DND-41 (cell line): Measurements from ENCODE around the gene CTNNBL1.

Source experiments
- ATAC-seq: fragments of 200-7000 bp; cut with Tn5 transposase; 3 replicates; pipeline ENCODE4 v1.9.1; 2021; ENCODE audit warnings: low read depth; ENCODE audit not compliant: insufficient read depth
- DNase-seq: peaks from one replicate; pipeline ENCODE4 v3.0.0-alpha.2; 2020
- H2AFZ ChIP-seq: 2 replicates; pipeline ENCODE4 v1.6.0; 2012; ENCODE audit warnings: low read depth, low read length
- H3K27ac ChIP-seq: 2 replicates; pipeline ENCODE4 v1.5.1; 2012; ENCODE audit warnings: low read length, inconsistent platforms
- H3K27me3 ChIP-seq: fragments of 200-600 bp; sonication (generic); 2 replicates; pipeline ENCODE4 v1.6.0; 2012; ENCODE audit warnings: low read length, mild to moderate bottlenecking, inconsistent platforms; ENCODE audit not compliant: insufficient read depth, poor library complexity
- H3K36me3 ChIP-seq: 2 replicates; pipeline ENCODE4 v1.5.1; 2012; ENCODE audit warnings: low read length, inconsistent platforms; ENCODE audit not compliant: insufficient read depth
- H3K4me1 ChIP-seq: 2 replicates; pipeline ENCODE4 v1.5.1; 2012; ENCODE audit warnings: mild to moderate bottlenecking, low read length; ENCODE audit not compliant: insufficient read depth
- H3K4me2 ChIP-seq: 2 replicates; pipeline ENCODE4 v1.6.0; 2012; ENCODE audit warnings: mild to moderate bottlenecking, moderate library complexity, low read length, inconsistent platforms; ENCODE audit not compliant: insufficient read depth
- H3K4me3 ChIP-seq, 2 experiments: fragments of 200-600 bp in 1 of 2; shearing (Covaris generic) in 1 of 2; 2 replicates each; pipeline ENCODE4 v1.5.1; 2012 to 2016; ENCODE audit warnings: inconsistent platforms in 2 of 2, low read length in 2 of 2, mild to moderate bottlenecking in 2 of 2, low read depth in 1 of 2, moderate library complexity in 1 of 2
- H3K79me2 ChIP-seq: 2 replicates; pipeline ENCODE4 v1.6.0; 2012; ENCODE audit warnings: low read length, inconsistent platforms; ENCODE audit not compliant: insufficient read depth
- H3K9ac ChIP-seq: 2 replicates; pipeline ENCODE4 v1.6.0; 2012; ENCODE audit warnings: low read depth, mild to moderate bottlenecking, inconsistent platforms, low read length, moderate library complexity
- H3K9me3 ChIP-seq: 2 replicates; pipeline ENCODE4 v1.5.1; 2012; ENCODE audit warnings: low read length, moderate library complexity, mild to moderate bottlenecking, inconsistent platforms; ENCODE audit not compliant: insufficient read depth, severe bottlenecking
- H4K20me1 ChIP-seq: 2 replicates; pipeline ENCODE4 v1.6.0; 2012; ENCODE audit warnings: low read length; ENCODE audit not compliant: insufficient read depth
- CTCF ChIP-seq: IDR thresholded peaks from 2 replicates; pipeline ENCODE4 v1.5.1; 2012; ENCODE audit warnings: borderline replicate concordance, low read length, moderate library complexity, mild to moderate bottlenecking; ENCODE audit not compliant: poor library complexity, severe bottlenecking; ENCODE audit errors: extremely low read depth
- EZH2 ChIP-seq: IDR thresholded peaks from 3 replicates; pipeline ENCODE4 v1.6.1; 2012; ENCODE audit warnings: borderline replicate concordance, low read depth, mild to moderate bottlenecking, moderate library complexity, low read length, inconsistent platforms; ENCODE audit not compliant: severe bottlenecking

Gene CTNNBL1

GRCh38 chr20:37796733-37797132 lies 102.9 kb downstream of the CTNNBL1 start:
- Histone ChIP-seq H3K36me3 (peaks cover 50% of the 10 kb centered on the region; the same call in 1 of the 2 replicates), H4K20me1 (0 out of 2 replicates have a peak, but pooled peaks cover 2% of the 10 kb centered on the region), H2AFZ (no peak overlapping the region), H3K27me3 (no peaks in the 10 kb centered on the region), H3K9ac (no peak overlapping the region), H3K4me1 (no peaks in the 10 kb centered on the region), H3K4me2 (no peak overlapping the region), H3K79me2 (no peaks in the 10 kb centered on the region), H3K4me3 (no peak overlapping the region), H3K27ac (no peak overlapping the region), H3K9me3 (no peaks in the 10 kb centered on the region)
- no peak for TF ChIP-seq EZH2
- TF ChIP-seq CTCF = no peak
- DNase-seq = no peak
- ATAC-seq = no peak

GRCh38 chr20:37797669-37798175 lies 103.9 kb downstream of the CTNNBL1 start:
- H3K36me3 ChIP-seq = peaks cover 55% of the 10 kb centered on the region; the same call in 1 of the 2 replicates
- H3K79me2 ChIP-seq = no peaks in the 10 kb centered on the region
- peaks cover 2% of the 10 kb centered on the region; the same call in 1 of the 2 replicates for H4K20me1 ChIP-seq
- TF ChIP-seq EZH2 (no peak), CTCF (no peak)
- H3K4me2 ChIP-seq = no peak overlapping the region
- no peak overlapping the region for H2AFZ ChIP-seq
- H3K9me3 ChIP-seq = no peaks in the 10 kb centered on the region
- H3K27ac ChIP-seq = no peak overlapping the region
- H3K4me1 ChIP-seq = no peaks in the 10 kb centered on the region
- no peak overlapping the region for H3K9ac ChIP-seq
- H3K4me3 ChIP-seq = no peak overlapping the region
- DNase-seq = no peak
- H3K27me3 ChIP-seq = no peaks in the 10 kb centered on the region
- no peak for ATAC-seq

- Histone ChIP-seq H4K20me1 (peaks cover 2% of the 10 kb centered on the region; the same call in 1 of the 2 replicates), H3K27ac (no peak overlapping the region), H3K27me3 (no peaks in the 10 kb centered on the region), H3K9ac (no peak overlapping the region), H3K36me3 (peaks cover 61% of the 10 kb centered on the region), H3K79me2 (no peaks in the 10 kb centered on the region), H3K4me3 (no peak overlapping the region), H2AFZ (no peak overlapping the region), H3K9me3 (no peaks in the 10 kb centered on the region), H3K4me2 (no peak overlapping the region), H3K4me1 (no peaks in the 10 kb centered on the region)
- ATAC-seq = no peak
- DNase-seq = no peak
- TF ChIP-seq EZH2 (no peak), CTCF (no peak)
Measured at GRCh38 chr20:37798312-37798711, 104.5 kb downstream of the CTNNBL1 start.

- Histone ChIP-seq H3K79me2 (no peaks in the 10 kb centered on the region), H3K4me3 (no peak overlapping the region), H3K9me3 (no peaks in the 10 kb centered on the region), H3K4me1 (no peaks in the 10 kb centered on the region), H2AFZ (no peak overlapping the region), H3K27ac (no peak overlapping the region), H3K9ac (no peak overlapping the region), H3K4me2 (no peak overlapping the region), H4K20me1 (peaks cover 3% of the 10 kb centered on the region; the same call in 1 of the 2 replicates), H3K36me3 (peaks cover 76% of the 10 kb centered on the region), H3K27me3 (no peaks in the 10 kb centered on the region)
- no peak for TF ChIP-seq CTCF
- TF ChIP-seq EZH2 = no peak
- DNase-seq (no peak), ATAC-seq (no peak)
Measured at GRCh38 chr20:37800618-37801017, 106.8 kb downstream of the CTNNBL1 start.
